ENCODE data around the gene KMT2D. TPM values are rescaled to one million over a fixed set of nuclear protein-coding genes. Genes with fewer than 3 reads are reported as not detected.
A peak's percentile ranks its signal among the peaks of the same experiment; 100 is the strongest.

KMT2D gene
- total RNA-seq, 3 donors from 2014 or later (not counting 1 experiment from before 2014, with no cell fraction given), result 164 to 186 (median 182) TPM

- Mint-ChIP-seq H3K27me3 (ENCODE audit: low read depth in 2 of 2) (no peaks in the 10 kb centered on the region), H3K9me3 (no peaks in the 10 kb centered on the region), H3K36me3 (no peaks in the 10 kb centered on the region), H3K4me1 (peaks cover 0 to 5% of the 10 kb centered on the region in 2 donors), H3K27ac (peak overlapping the region in 1 of 2 donors; percentile 47), H3K4me3 (no peak overlapping the region)
- Histone ChIP-seq H3K27ac (ENCODE audit: low read length) (no peak overlapping the region), H3K9me3 (ENCODE audit: control insufficient read depth, insufficient read depth, low read length) (no peaks in the 10 kb centered on the region), H3K36me3 (ENCODE audit: control insufficient read depth, insufficient read depth, low read length) (peaks cover 80% of the 10 kb centered on the region), H3K27me3 (ENCODE audit: control insufficient read depth, insufficient read depth, low read length) (no peaks in the 10 kb centered on the region), H3K4me1 (ENCODE audit: control insufficient read depth, insufficient read depth, low read length) (no peaks in the 10 kb centered on the region), H3K4me3 (ENCODE audit: low read length) (no peak overlapping the region)
- DNase-seq, result no peak
- TF ChIP-seq, protein P1, sequence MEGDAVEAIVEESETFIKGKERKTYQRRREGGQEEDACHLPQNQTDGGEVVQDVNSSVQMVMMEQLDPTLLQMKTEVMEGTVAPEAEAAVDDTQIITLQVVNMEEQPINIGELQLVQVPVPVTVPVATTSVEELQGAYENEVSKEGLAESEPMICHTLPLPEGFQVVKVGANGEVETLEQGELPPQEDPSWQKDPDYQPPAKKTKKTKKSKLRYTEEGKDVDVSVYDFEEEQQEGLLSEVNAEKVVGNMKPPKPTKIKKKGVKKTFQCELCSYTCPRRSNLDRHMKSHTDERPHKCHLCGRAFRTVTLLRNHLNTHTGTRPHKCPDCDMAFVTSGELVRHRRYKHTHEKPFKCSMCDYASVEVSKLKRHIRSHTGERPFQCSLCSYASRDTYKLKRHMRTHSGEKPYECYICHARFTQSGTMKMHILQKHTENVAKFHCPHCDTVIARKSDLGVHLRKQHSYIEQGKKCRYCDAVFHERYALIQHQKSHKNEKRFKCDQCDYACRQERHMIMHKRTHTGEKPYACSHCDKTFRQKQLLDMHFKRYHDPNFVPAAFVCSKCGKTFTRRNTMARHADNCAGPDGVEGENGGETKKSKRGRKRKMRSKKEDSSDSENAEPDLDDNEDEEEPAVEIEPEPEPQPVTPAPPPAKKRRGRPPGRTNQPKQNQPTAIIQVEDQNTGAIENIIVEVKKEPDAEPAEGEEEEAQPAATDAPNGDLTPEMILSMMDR (IDR thresholded peaks at IDR 0.05), result no peak
- intact Hi-C loops (cut with micrococcal nuclease), result no loop called here
- ATAC-seq, result no peak
- WGBS (ENCODE audit: insufficient coverage), result 85% methylated on average over 4 of the region's 4 CpGs
These were observed 24.6 kb downstream of the KMT2D start for GRCh38 chr12:49036029-49036428.

GRCh38 chr12:49034286-49034622, 26.3 kb downstream of the KMT2D start:
- H3K27ac Mint-ChIP-seq, result peak overlapping the region in 1 of 2 donors; percentile 41
- no peaks in the 10 kb centered on the region for H3K36me3 Mint-ChIP-seq
- WGBS (ENCODE audit: insufficient coverage), result 98% methylated on average over 4 of the region's 4 CpGs
- H3K4me1 ChIP-seq (ENCODE audit: control insufficient read depth, insufficient read depth, low read length), result no peaks in the 10 kb centered on the region
- intact Hi-C loops (cut with micrococcal nuclease), result no loop called here
- H3K9me3 Mint-ChIP-seq, result no peaks in the 10 kb centered on the region
- ATAC-seq (no peak), DNase-seq (no peak)
- peaks cover 68% of the 10 kb centered on the region for H3K36me3 ChIP-seq (ENCODE audit: control insufficient read depth, insufficient read depth, low read length)
- no peak overlapping the region for H3K27ac ChIP-seq (ENCODE audit: low read length)
- no peak overlapping the region for H3K4me3 Mint-ChIP-seq
- H3K9me3 ChIP-seq (ENCODE audit: control insufficient read depth, insufficient read depth, low read length), result no peaks in the 10 kb centered on the region
- no peaks in the 10 kb centered on the region for H3K27me3 ChIP-seq (ENCODE audit: control insufficient read depth, insufficient read depth, low read length)
- no peak overlapping the region for H3K4me3 ChIP-seq (ENCODE audit: low read length)
- no peaks in the 10 kb centered on the region for H3K27me3 Mint-ChIP-seq (ENCODE audit: low read depth in 2 of 2)
- TF ChIP-seq, protein P1 (IDR thresholded peaks at IDR 0.05), result no peak
- peaks cover 0 to 5% of the 10 kb centered on the region in 2 donors for H3K4me1 Mint-ChIP-seq

DNA sequence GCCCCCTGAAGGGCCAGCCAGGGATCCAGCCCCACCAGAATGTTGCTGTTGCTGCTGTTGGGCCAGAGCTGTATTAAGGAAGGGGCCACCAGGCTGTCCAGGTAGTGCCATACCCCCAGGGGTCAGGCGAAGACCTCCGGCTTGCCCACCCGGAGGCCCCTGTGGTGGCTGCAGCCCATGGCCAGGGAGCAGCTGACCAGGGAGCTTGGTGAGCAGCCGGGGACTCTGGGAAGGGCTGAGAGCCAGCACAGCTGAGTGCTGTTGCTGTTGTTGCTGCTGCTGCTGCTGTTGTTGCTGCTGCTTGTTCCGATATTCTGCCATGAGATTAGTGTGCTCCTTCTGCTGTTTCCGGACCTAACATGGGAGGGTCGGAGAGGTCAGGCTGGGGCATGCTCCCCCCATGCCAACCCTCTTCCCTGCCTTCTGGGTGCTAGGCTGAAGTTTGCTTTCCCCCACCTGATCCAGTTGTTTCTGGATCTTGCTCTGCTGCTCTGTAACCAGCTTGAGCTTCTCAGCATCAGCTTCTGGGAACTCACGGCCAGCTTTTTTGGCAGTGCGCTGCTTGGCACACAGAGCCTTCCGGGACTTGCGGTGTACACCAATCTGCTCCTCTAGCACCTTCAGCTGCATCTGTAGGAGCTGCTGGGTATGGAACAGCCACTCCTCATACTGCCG, 26.8 kb downstream of the KMT2D start:
- Mint-ChIP-seq H3K36me3 (no peaks in the 10 kb centered on the region), H3K4me3 (no peak overlapping the region), H3K9me3 (no peaks in the 10 kb centered on the region), H3K27ac (peak overlapping the region; percentile 41 to 48), H3K4me1 (peaks cover 0 to 5% of the 10 kb centered on the region in 2 donors), H3K27me3 (ENCODE audit: low read depth in 2 of 2) (no peaks in the 10 kb centered on the region)
- DNase-seq (no peak), ATAC-seq (no peak)
- Histone ChIP-seq H3K9me3 (ENCODE audit: control insufficient read depth, insufficient read depth, low read length) (no peaks in the 10 kb centered on the region), H3K27ac (ENCODE audit: low read length) (no peak overlapping the region), H3K36me3 (ENCODE audit: control insufficient read depth, insufficient read depth, low read length) (peaks cover 68% of the 10 kb centered on the region), H3K4me1 (ENCODE audit: control insufficient read depth, insufficient read depth, low read length) (no peaks in the 10 kb centered on the region), H3K27me3 (ENCODE audit: control insufficient read depth, insufficient read depth, low read length) (no peaks in the 10 kb centered on the region), H3K4me3 (ENCODE audit: low read length) (no peak overlapping the region)
- TF ChIP-seq, protein P1 (IDR thresholded peaks at IDR 0.05), result no peak
- 97% methylated on average over 12 of the region's 12 CpGs for WGBS (ENCODE audit: insufficient coverage)
- intact Hi-C loops (cut with micrococcal nuclease), result no loop called here

All from natural killer cell (primary cell).